SK-N-SH (cell line): ENCODE results near the gene ZNF775. TPM values are rescaled to one million over a fixed set of nuclear protein-coding genes. Genes with fewer than 3 reads are reported as not detected.

ENCODE experiments used
- CTCF ChIA-PET: fragments of 300-600, 350-600 bp; formaldehyde crosslinking; extraction: SDS; loops from one replicate; lab custom pipeline; 2021; lab: Yijun Ruan, JAX
- POLR2A ChIA-PET: fragments of 350-600 bp; sonication (Branson Sonifier 250); formaldehyde crosslinking; extraction: SDS; loops from one replicate; lab custom pipeline; 2020; ENCODE audit warnings: antibody characterized with exemption, inconsistent platforms; lab: Yijun Ruan, JAX
- DNase-seq: peaks from one replicate; pipeline ENCODE4 v3.0.0; 2012
- H2AFZ ChIP-seq: fragments of 200-600 bp; sonication (generic); 2 replicates; pipeline ENCODE4 v1.8.1; 2016; ENCODE audit warnings: antibody characterized with exemption, mild to moderate bottlenecking, low read depth
- H3F3A ChIP-seq: fragments of 200-600 bp; sonication (generic); replicated peaks from 2 replicates; pipeline ENCODE3; 2016; ENCODE audit warnings: antibody characterized with exemption, mild to moderate bottlenecking; ENCODE audit not compliant: insufficient read depth
- H3K27ac ChIP-seq, 2 experiments: fragments of 200-500 bp in 1 of 2; fragments of 200-600 bp in 1 of 2; sonication (Bioruptor generic) in 1 of 2; sonication (generic), shearing (Covaris generic) in 1 of 2; 2 replicates each; pipeline versions ENCODE4 v1.5.1 to v1.6.1; 2014 to 2016; ENCODE audit warnings: low read depth in 2 of 2, inconsistent platforms in 1 of 2, low read length in 1 of 2, mild to moderate bottlenecking in 1 of 2, mixed read lengths in 1 of 2
- H3K27me3 ChIP-seq: fragments of 200-600 bp; sonication (generic), shearing (Covaris generic); 2 replicates; pipeline ENCODE4 v1.6.1; 2016; ENCODE audit warnings: mixed run types; ENCODE audit not compliant: insufficient read depth
- H3K36me3 ChIP-seq, 2 experiments: fragments of 200-500 bp in 1 of 2; fragments of 200-600 bp in 1 of 2; sonication (Bioruptor generic) in 1 of 2; sonication (generic) in 1 of 2; replicated peaks in 1 of 2; 2 replicates each; pipeline versions ENCODE3 to v1.5.1; 2014 to 2016; ENCODE audit warnings: low read length in 1 of 2, mild to moderate bottlenecking in 1 of 2; ENCODE audit not compliant: insufficient read depth in 2 of 2, control insufficient read depth in 1 of 2
- H3K4me1 ChIP-seq, 2 experiments: fragments of 200-500 bp in 1 of 2; fragments of 200-600 bp in 1 of 2; sonication (Bioruptor generic) in 1 of 2; sonication (generic), shearing (Covaris generic) in 1 of 2; 2 replicates each; pipeline versions ENCODE4 v1.5.1 to v1.6.1; 2014 to 2016; ENCODE audit warnings: low read depth in 1 of 2, low read length in 1 of 2, mixed run types in 1 of 2; ENCODE audit not compliant: insufficient read depth in 2 of 2, control insufficient read depth in 1 of 2
- H3K4me2 ChIP-seq: fragments of 200-600 bp; sonication (generic), shearing (Covaris generic); 2 replicates; pipeline ENCODE4 v1.6.1; 2017; ENCODE audit warnings: mixed run types
- H3K4me3 ChIP-seq, 2 experiments: fragments of 200-500 bp in 1 of 2; fragments of 200-600 bp in 1 of 2; sonication (Bioruptor generic) in 1 of 2; sonication (generic), shearing (Covaris generic) in 1 of 2; 2 replicates each; pipeline versions ENCODE4 v1.5.1 to v1.8.1; 2014 to 2016; ENCODE audit warnings: low read depth in 2 of 2, inconsistent platforms in 1 of 2, low read length in 1 of 2, mild to moderate bottlenecking in 1 of 2, mixed read lengths in 1 of 2, moderate library complexity in 1 of 2
- H3K79me2 ChIP-seq: fragments of 200-600 bp; sonication (generic); 2 replicates; pipeline ENCODE4 v1.8.1; 2017; ENCODE audit warnings: mild to moderate bottlenecking; ENCODE audit not compliant: insufficient read depth
- H3K9ac ChIP-seq: fragments of 200-600 bp; sonication (generic); 2 replicates; pipeline ENCODE4 v1.6.1; 2017; ENCODE audit warnings: mixed run types
- H3K9me2 ChIP-seq: fragments of 200-600 bp; sonication (generic); 2 replicates; pipeline ENCODE4 v1.6.1; 2017; ENCODE audit warnings: mixed run types
- H3K9me3 ChIP-seq: fragments of 200-600 bp; sonication (generic); 2 replicates; pipeline ENCODE4 v1.6.1; 2017; ENCODE audit warnings: mixed run types, mild to moderate bottlenecking, moderate library complexity
- H4K20me1 ChIP-seq: fragments of 200-600 bp; sonication (generic); 2 replicates; pipeline ENCODE4 v1.6.1; 2017; ENCODE audit warnings: mild to moderate bottlenecking, mixed run types; ENCODE audit not compliant: insufficient read depth
- EZH2phosphoT487 ChIP-seq: fragments of 200-600 bp; sonication (generic); IDR thresholded peaks from 2 replicates; pipeline ENCODE4 v1.6.1; 2017; ENCODE audit warnings: low read depth, mixed run types, mild to moderate bottlenecking, antibody characterized with exemption, moderate library complexity, borderline replicate concordance
- FOSL2 ChIP-seq: IDR thresholded peaks from 2 replicates; pipeline ENCODE4 v1.4.0; 2012; ENCODE audit warnings: low read depth, mild to moderate bottlenecking, moderate library complexity, borderline replicate concordance
- FOXM1 ChIP-seq: IDR thresholded peaks from 2 replicates; pipeline ENCODE4 v1.4.0; 2012; ENCODE audit warnings: low read depth, mild to moderate bottlenecking
- GATA2 ChIP-seq: sonication (generic); formaldehyde crosslinking; IDR thresholded peaks from 2 replicates; pipeline ENCODE4 v1.5.0; 2020; ENCODE audit warnings: mild to moderate bottlenecking, missing genetic modification reagents
- JUND ChIP-seq: IDR thresholded peaks from 2 replicates; pipeline ENCODE4 v1.4.0; 2012
- MEF2A ChIP-seq: IDR thresholded peaks from 2 replicates; pipeline ENCODE4 v1.4.0; 2012; ENCODE audit warnings: low read depth, borderline replicate concordance
- POLR2AphosphoS5 ChIP-seq: IDR thresholded peaks from 2 replicates; pipeline ENCODE4 v1.6.1; 2012; ENCODE audit warnings: low read depth, low read length
- RAD21 ChIP-seq: IDR thresholded peaks from 2 replicates; pipeline ENCODE4 v1.6.1; 2012; ENCODE audit warnings: mild to moderate bottlenecking, low read length
- RCOR1 ChIP-seq: fragments of 150-350 bp; IDR thresholded peaks from 2 replicates; pipeline ENCODE4 v1.6.1; 2017; ENCODE audit warnings: antibody characterized with exemption, low read length
- REST ChIP-seq: IDR thresholded peaks from 2 replicates; pipeline ENCODE4 v1.6.1; 2012; ENCODE audit warnings: mild to moderate bottlenecking, low read depth, low read length, moderate library complexity
- RFX5 ChIP-seq: IDR thresholded peaks from 2 replicates; pipeline ENCODE4 v1.6.1; 2012; ENCODE audit warnings: mild to moderate bottlenecking, improper control_type of control experiment, low read length
- RXRA ChIP-seq: IDR thresholded peaks from 2 replicates; pipeline ENCODE4 v1.4.0; 2012; ENCODE audit warnings: low read depth, mild to moderate bottlenecking, borderline replicate concordance
- SMC3 ChIP-seq: IDR thresholded peaks from 2 replicates; pipeline ENCODE4 v1.6.1; 2012; ENCODE audit warnings: low read depth, low read length, improper control_type of control experiment
- TCF12 ChIP-seq: IDR thresholded peaks from 2 replicates; pipeline ENCODE4 v1.4.0; 2012
- WGBS: methylation state at CpG from one replicate; pipeline ENCODE4 v1.1.6; 2017; ENCODE audit warnings: low lambda C conversion rate; 5-methylcytosine and 5-hydroxymethylcytosine counted together
- polyA plus RNA-seq, 3 experiments: library from polyadenylated mRNA; depleted of rRNA; stranded (reverse); fragments of >200 nt; gene quantifications; 2 replicates each; pipeline ENCODE4 v1.2.3, GENCODE V29; 2012
- TF ChIP-seq, protein P1 (sequence below): IDR thresholded peaks from 2 replicates; pipeline ENCODE4 v1.4.0; 2012; ENCODE audit warnings: low read depth
- TF ChIP-seq, protein P2 (sequence below): IDR thresholded peaks from 2 replicates; pipeline ENCODE4 v1.4.0; 2012; ENCODE audit warnings: low read depth, borderline replicate concordance
- TF ChIP-seq, protein P3 (sequence below): IDR thresholded peaks from 2 replicates; pipeline ENCODE4 v1.4.0; 2012; ENCODE audit warnings: low read depth, borderline replicate concordance

ZNF775 gene
- polyA plus RNA-seq, 1 of the 3 experiments (the other 2 are of a cell fraction): 5.0 TPM

DNA sequence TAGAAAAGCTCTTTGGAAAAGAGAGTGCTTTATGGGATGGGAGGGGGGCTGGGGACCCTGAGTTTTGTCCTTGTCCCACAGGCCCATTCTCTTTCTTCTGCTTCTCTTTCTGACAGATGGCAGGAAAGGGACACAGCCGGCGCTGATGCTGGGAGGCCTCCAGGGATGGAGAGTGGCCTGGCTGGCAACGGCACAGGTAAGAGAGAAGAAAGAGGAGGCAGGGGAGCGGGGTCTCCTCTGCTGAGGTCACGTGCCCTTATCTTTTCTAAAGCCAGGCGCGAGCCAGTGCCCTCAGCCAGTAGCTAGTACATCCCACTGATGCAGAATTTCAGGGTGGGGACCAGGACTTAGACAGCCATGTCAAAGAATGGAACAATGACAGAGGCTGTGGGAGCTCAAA, 9.2 kb downstream of the ZNF775 start (continued):
- TF ChIP-seq, protein P1, sequence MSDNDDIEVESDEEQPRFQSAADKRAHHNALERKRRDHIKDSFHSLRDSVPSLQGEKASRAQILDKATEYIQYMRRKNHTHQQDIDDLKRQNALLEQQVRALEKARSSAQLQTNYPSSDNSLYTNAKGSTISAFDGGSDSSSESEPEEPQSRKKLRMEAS: no peak
- TF ChIP-seq FOXM1: no peak
- TF ChIP-seq, all 33 proteins: peak for 0

- Histone ChIP-seq H3K9ac (no peak overlapping the region), H3K9me2 (no peaks in the 10 kb centered on the region), H3F3A (peaks cover 13% of the 10 kb centered on the region), H3K4me2 (no peak overlapping the region), H2AFZ (no peak overlapping the region), H3K9me3 (no peaks in the 10 kb centered on the region), H3K4me3 (no peak overlapping the region), H4K20me1 (peaks cover under 1% of the 10 kb centered on the region; the same call in 1 of the 2 replicates), H3K27me3 (no peaks in the 10 kb centered on the region), H3K79me2 (peaks cover 2% of the 10 kb centered on the region; the same call in 1 of the 2 replicates), H3K36me3 (peaks cover 3 to 7% of the 10 kb centered on the region in 2 experiments), H3K4me1 (peaks cover 0 to 28% of the 10 kb centered on the region in 2 experiments; a peak in 2 of 4 replicates), H3K27ac (no peak overlapping the region)
- TF ChIP-seq GATA2 (CRISPR knock-in tag) (no peak), RAD21 (peak; percentile 55), SMC3 (peak; percentile 22; the same call in 1 of the 2 replicates)
- WGBS: 95% methylated on average over 17 of the region's 20 CpGs
- DNase-seq: no peak
- CTCF ChIA-PET: interaction anchor here (0.9 to 1.4 kb wide), 3 partner anchors 12 to 35 kb away, joined by 3 to 4 read pairs (median 4); a partner anchor contains a TSS
- POLR2A ChIA-PET: interaction anchor here (0.8 kb wide), 1 partner anchor 11 kb away, joined by 3 read pairs; no protein-coding TSS in a partner anchor
These were observed 9.8 kb downstream of the ZNF775 start for GRCh38 chr7:150388709-150389531.

GRCh38 chr7:150389532-150389816, 10.3 kb downstream of the ZNF775 start:
- H3K9me2 ChIP-seq: no peaks in the 10 kb centered on the region
- H3K27ac ChIP-seq: no peak overlapping the region
- no peak overlapping the region for H3K4me3 ChIP-seq
- H3K9me3 ChIP-seq: no peaks in the 10 kb centered on the region
- POLR2A ChIA-PET: interaction anchor here (0.8 kb wide), 1 partner anchor 11 kb away, joined by 3 read pairs; no protein-coding TSS in a partner anchor
- peaks cover 3 to 7% of the 10 kb centered on the region in 2 experiments for H3K36me3 ChIP-seq
- no peaks in the 10 kb centered on the region for H3K27me3 ChIP-seq
- no peak for DNase-seq
- H2AFZ ChIP-seq: no peak overlapping the region
- peaks cover 0 to 22% of the 10 kb centered on the region in 2 experiments; a peak in 2 of 4 replicates for H3K4me1 ChIP-seq
- WGBS: 94% methylated on average over 5 of the region's 5 CpGs
- H3F3A ChIP-seq: peaks cover 13% of the 10 kb centered on the region
- no peaks in the 10 kb centered on the region; the same call in 1 of the 2 replicates for H4K20me1 ChIP-seq
- TF ChIP-seq RXRA (no peak), POLR2AphosphoS5 (no peak), GATA2 (CRISPR knock-in tag) (no peak), FOSL2 (no peak), RFX5 (no peak), REST (no peak), RAD21 (no peak), JUND (no peak), TCF12 (no peak), MEF2A (no peak), RCOR1 (no peak), EZH2phosphoT487 (no peak)
- TF ChIP-seq, protein P2, sequence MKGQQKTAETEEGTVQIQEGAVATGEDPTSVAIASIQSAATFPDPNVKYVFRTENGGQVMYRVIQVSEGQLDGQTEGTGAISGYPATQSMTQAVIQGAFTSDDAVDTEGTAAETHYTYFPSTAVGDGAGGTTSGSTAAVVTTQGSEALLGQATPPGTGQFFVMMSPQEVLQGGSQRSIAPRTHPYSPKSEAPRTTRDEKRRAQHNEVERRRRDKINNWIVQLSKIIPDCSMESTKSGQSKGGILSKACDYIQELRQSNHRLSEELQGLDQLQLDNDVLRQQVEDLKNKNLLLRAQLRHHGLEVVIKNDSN: no peak
- TF ChIP-seq, protein P3, sequence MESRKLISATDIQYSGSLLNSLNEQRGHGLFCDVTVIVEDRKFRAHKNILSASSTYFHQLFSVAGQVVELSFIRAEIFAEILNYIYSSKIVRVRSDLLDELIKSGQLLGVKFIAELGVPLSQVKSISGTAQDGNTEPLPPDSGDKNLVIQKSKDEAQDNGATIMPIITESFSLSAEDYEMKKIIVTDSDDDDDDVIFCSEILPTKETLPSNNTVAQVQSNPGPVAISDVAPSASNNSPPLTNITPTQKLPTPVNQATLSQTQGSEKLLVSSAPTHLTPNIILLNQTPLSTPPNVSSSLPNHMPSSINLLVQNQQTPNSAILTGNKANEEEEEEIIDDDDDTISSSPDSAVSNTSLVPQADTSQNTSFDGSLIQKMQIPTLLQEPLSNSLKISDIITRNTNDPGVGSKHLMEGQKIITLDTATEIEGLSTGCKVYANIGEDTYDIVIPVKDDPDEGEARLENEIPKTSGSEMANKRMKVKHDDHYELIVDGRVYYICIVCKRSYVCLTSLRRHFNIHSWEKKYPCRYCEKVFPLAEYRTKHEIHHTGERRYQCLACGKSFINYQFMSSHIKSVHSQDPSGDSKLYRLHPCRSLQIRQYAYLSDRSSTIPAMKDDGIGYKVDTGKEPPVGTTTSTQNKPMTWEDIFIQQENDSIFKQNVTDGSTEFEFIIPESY: no peak
- no peak overlapping the region for H3K4me2 ChIP-seq
- H3K9ac ChIP-seq: no peak overlapping the region
- CTCF ChIA-PET: interaction anchor here (0.9 to 1.4 kb wide), 2 partner anchors 16 to 36 kb away, joined by 3 to 4 read pairs; a partner anchor contains a TSS
- no peaks in the 10 kb centered on the region; the same call in 1 of the 2 replicates for H3K79me2 ChIP-seq
